Endodermal cell (in vitro differentiated cells): Measurements from ENCODE around the gene CHTF18. TPM values are rescaled to one million over a fixed set of nuclear protein-coding genes. Genes with fewer than 3 reads are reported as not detected.
A peak's percentile ranks its signal among the peaks of the same experiment; 100 is the strongest.

ENCODE experiments used
- DNase-seq: peaks from one replicate; pipeline ENCODE4 v3.0.0-alpha.2; 2017
- H3K27ac ChIP-seq: 2 replicates; pipeline ENCODE4 v1.5.1; 2013; ENCODE audit warnings: mild to moderate bottlenecking, low read depth, low read length, moderate library complexity
- H3K27me3 ChIP-seq: 2 replicates; pipeline ENCODE4 v1.6.1; 2013; ENCODE audit warnings: mild to moderate bottlenecking, low read length, moderate library complexity; ENCODE audit not compliant: insufficient read depth, control insufficient read depth, poor library complexity, severe bottlenecking
- H3K36me3 ChIP-seq: 2 replicates; pipeline ENCODE4 v1.7.0; 2013; ENCODE audit warnings: mild to moderate bottlenecking, low read length, moderate library complexity; ENCODE audit not compliant: control insufficient read depth, insufficient read depth
- H3K4me1 ChIP-seq: one replicate; pipeline ENCODE4 v1.7.0; 2013; ENCODE audit warnings: low read length; ENCODE audit not compliant: control insufficient read depth, insufficient read depth
- H3K4me3 ChIP-seq: 2 replicates; pipeline ENCODE4 v1.5.1; 2013; ENCODE audit warnings: mild to moderate bottlenecking, low read length, moderate library complexity
- H3K9ac ChIP-seq: 2 replicates; pipeline ENCODE4 v1.6.1; 2013; ENCODE audit warnings: mild to moderate bottlenecking, low read length, moderate library complexity; ENCODE audit not compliant: poor library complexity, severe bottlenecking; ENCODE audit errors: extremely low read depth
- H3K9me3 ChIP-seq: 2 replicates; pipeline ENCODE4 v1.6.1; 2013; ENCODE audit warnings: mild to moderate bottlenecking, low read length, moderate library complexity; ENCODE audit not compliant: control insufficient read depth
- H3K27ac Mint-ChIP-seq: 2 replicates; pipeline ENCODE4 v1.8.0; 2020; ENCODE audit warnings: mixed read lengths
- H3K27me3 Mint-ChIP-seq: 2 replicates; pipeline ENCODE4 v1.8.0; 2021; ENCODE audit warnings: mild to moderate bottlenecking, mixed read lengths; ENCODE audit not compliant: insufficient read depth
- H3K36me3 Mint-ChIP-seq: 2 replicates; pipeline ENCODE4 v1.8.0; 2020; ENCODE audit warnings: low read depth, mixed read lengths
- H3K4me1 Mint-ChIP-seq: 2 replicates; pipeline ENCODE4 v1.8.0; 2020; ENCODE audit warnings: mixed read lengths
- H3K4me3 Mint-ChIP-seq: 2 replicates; pipeline ENCODE4 v1.8.0; 2020; ENCODE audit warnings: mild to moderate bottlenecking, moderate library complexity, mixed read lengths
- H3K9me3 Mint-ChIP-seq: 2 replicates; pipeline ENCODE4 v1.8.0; 2020; ENCODE audit warnings: mild to moderate bottlenecking, mixed read lengths
- CTCF ChIP-seq: fragments of 200-600 bp; sonication (generic); conservative IDR thresholded peaks from 2 replicates; pipeline ENCODE4 v1.5.0; 2021; ENCODE audit warnings: antibody characterized with exemption, mild to moderate bottlenecking
- WGBS, 2 experiments: methylation state at CpG; one replicate each; pipeline versions ENCODE4 v1.1.5 to v1.1.7; 2013; ENCODE audit warnings: missing lambda C conversion rate in 2 of 2, mixed read lengths in 1 of 2; ENCODE audit not compliant: insufficient coverage in 1 of 2, insufficient read length in 1 of 2; 5-methylcytosine and 5-hydroxymethylcytosine counted together
- total RNA-seq, 2 donors: library from RNA; stranded (reverse); fragmentation: NEBNext Ultra II Directional in 1 of 2; extraction: Animal tissue kit (Norgen Biotek cat#: 25700) in 1 of 2; gene quantifications; 2 replicates in 1 of 2; 3 replicates in 1 of 2; pipeline ENCODE4 v1.2.1, GENCODE V29; 2021

Gene CHTF18
- total RNA-seq, 2 donors from 2014 or later: 158 to 169 TPM

DNA sequence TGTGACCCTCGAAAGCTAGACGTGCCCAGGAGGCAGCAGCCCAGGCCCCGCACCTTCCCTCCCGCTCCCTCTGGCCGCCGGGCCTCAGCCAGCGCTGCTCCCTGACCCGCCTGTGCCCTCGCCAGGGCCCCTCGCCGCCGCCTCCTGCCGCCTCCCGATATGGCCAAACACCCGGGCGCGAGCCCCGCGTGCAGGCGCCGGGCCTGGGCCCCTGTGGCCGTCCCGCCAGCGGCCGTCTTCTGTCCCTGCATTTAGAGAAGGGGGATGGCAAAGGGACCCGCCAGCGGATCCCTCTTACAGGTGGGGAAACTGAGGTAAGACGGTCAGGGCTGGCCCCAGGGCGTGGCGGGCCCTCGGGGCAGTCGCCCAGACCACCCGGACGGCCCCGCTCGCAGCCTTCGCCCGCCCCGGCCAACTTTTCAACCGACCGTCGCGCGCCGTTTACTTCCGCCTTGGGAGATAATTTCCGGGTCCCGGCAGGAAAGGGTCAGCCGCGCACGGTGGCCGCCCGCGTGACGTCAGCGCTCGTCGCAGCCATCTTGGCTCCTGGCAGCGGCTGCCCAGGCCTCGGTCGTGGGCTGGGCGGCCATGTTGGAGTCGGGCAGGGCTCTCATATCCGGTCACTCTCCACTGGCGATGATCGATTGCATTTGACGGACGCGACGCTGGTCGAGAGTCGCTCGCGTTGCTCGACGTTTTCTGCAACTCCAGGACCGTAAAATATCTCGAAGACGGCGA lies 19.1 kb downstream of the CHTF18 start:
- Histone ChIP-seq H3K4me1 (no peaks in the 10 kb centered on the region), H3K9ac (peak overlapping the region; percentile 66), H3K9me3 (no peaks in the 10 kb centered on the region), H3K27ac (peak overlapping the region; percentile 32), H3K4me3 (peak overlapping the region; percentile 83), H3K36me3 (no peaks in the 10 kb centered on the region), H3K27me3 (no peaks in the 10 kb centered on the region)
- peak; percentile 97 for DNase-seq
- WGBS, 2 experiments: 36 to 47% methylated on average over 57 to 80 of the region's 80 CpGs
- H3K4me1 Mint-ChIP-seq: peaks cover 2% of the 10 kb centered on the region
- H3K27me3 Mint-ChIP-seq: peaks cover 59% of the 10 kb centered on the region
- H3K27ac Mint-ChIP-seq: peak overlapping the region; percentile 91
- peak overlapping the region; percentile 84 for H3K4me3 Mint-ChIP-seq
- no peaks in the 10 kb centered on the region for H3K36me3 Mint-ChIP-seq
- H3K9me3 Mint-ChIP-seq: peaks cover 7% of the 10 kb centered on the region
- no peak for TF ChIP-seq CTCF

DNA sequence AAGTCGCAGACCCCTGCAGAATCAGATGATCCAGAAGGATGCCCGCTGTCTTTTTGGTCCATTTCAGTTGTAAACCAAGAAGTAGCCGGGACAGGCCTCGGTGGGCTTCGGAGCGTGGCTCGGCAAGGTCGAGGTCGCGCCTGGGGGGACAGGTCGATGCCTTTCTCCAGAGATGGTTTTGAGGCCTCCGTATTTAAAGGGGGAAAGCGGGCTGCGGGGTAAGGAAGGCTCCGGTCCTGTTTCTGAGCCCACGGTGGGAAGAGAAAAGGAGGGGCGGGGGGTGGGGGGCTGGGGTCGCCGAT lies 19.6 kb downstream of the CHTF18 start:
- peaks cover 60% of the 10 kb centered on the region for H3K27me3 Mint-ChIP-seq
- 42 to 62% methylated on average over 6 to 19 of the region's 19 CpGs for WGBS, 2 experiments
- Histone ChIP-seq H3K27me3 (peaks cover 5% of the 10 kb centered on the region), H3K27ac (peak overlapping the region; percentile 32), H3K4me3 (peak overlapping the region; percentile 83), H3K36me3 (no peaks in the 10 kb centered on the region), H3K9ac (peak overlapping the region; percentile 45), H3K4me1 (no peaks in the 10 kb centered on the region), H3K9me3 (no peaks in the 10 kb centered on the region)
- DNase-seq: no peak
- peaks cover 7% of the 10 kb centered on the region for H3K9me3 Mint-ChIP-seq
- H3K27ac Mint-ChIP-seq: peak overlapping the region; percentile 91
- H3K36me3 Mint-ChIP-seq: no peaks in the 10 kb centered on the region
- TF ChIP-seq CTCF: no peak
- H3K4me3 Mint-ChIP-seq: peak overlapping the region; percentile 84
- peaks cover 2% of the 10 kb centered on the region for H3K4me1 Mint-ChIP-seq

GRCh38 chr16:813204-813915 lies 24.9 kb downstream of the CHTF18 start:
- Histone ChIP-seq H3K27me3 (peaks cover 9% of the 10 kb centered on the region), H3K4me3 (peak overlapping the region; percentile 23), H3K4me1 (no peaks in the 10 kb centered on the region), H3K27ac (no peak overlapping the region), H3K9ac (no peak overlapping the region), H3K9me3 (no peaks in the 10 kb centered on the region), H3K36me3 (no peaks in the 10 kb centered on the region)
- 27 to 29% methylated on average over 22 to 67 of the region's 67 CpGs for WGBS, 2 experiments
- Mint-ChIP-seq H3K9me3 (peaks cover 5% of the 10 kb centered on the region), H3K4me1 (no peaks in the 10 kb centered on the region), H3K27ac (no peak overlapping the region), H3K36me3 (no peaks in the 10 kb centered on the region), H3K27me3 (peaks cover 38% of the 10 kb centered on the region), H3K4me3 (no peak overlapping the region)
- peak; percentile 88 for DNase-seq
- TF ChIP-seq CTCF: peak; percentile 88
